Activated T-cell treated with anti-CD3 and anti-CD28 coated beads for 1 hour (primary cell): ENCODE results near the gene CACFD1.

Experiments
- DNase-seq: peaks from one replicate; pipeline ENCODE4 v3.0.0-alpha.2; 2020; ENCODE audit warnings: low read depth

Gene CACFD1

GRCh38 chr9:133518706-133519449 lies 59.1 kb downstream of the CACFD1 start:
- DNase-seq, result no peak

- no peak for DNase-seq
Measured at GRCh38 chr9:133519693-133520092, 59.9 kb downstream of the CACFD1 start.

GRCh38 chr9:133520121-133520835 lies 60.5 kb downstream of the CACFD1 start:
- no peak for DNase-seq
